HG03378 (cell line): ENCODE measurements around the gene TNFAIP3.
"Not testable (repeated sequence)": the region's sequence is repeated elsewhere in the genome, so short reads cannot be mapped to it uniquely, and the experiment has no call there.

Source experiments
- ATAC-seq: cut with Tn5 transposase; IDR thresholded peaks from one replicate; pipeline ENCODE4 v1.9.1; 2021; ENCODE audit warnings: mild to moderate bottlenecking, moderate library complexity; ENCODE audit not compliant: unreplicated experiment

Gene TNFAIP3

DNA sequence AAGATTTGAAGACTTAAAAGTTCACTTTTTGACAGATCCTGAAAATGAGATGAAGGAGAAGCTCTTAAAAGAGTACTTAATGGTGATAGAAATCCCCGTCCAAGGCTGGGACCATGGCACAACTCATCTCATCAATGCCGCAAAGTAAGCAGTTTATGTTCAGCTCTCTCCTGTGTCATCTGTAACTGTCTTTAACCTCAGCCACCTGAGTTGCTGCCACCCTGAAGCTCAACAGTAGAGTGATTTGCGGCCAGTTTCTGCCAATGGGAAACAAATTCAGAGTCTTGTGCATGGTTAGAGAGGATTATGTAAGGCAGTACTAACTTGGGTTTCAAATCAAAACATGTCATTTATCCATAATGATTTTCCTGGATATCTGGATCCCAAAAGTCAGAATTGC lies 10.1 kb downstream of the TNFAIP3 start:
- no peak for ATAC-seq

GRCh38 chr6:137877606-137878005 lies 10.5 kb downstream of the TNFAIP3 start:
- ATAC-seq = no peak

DNA sequence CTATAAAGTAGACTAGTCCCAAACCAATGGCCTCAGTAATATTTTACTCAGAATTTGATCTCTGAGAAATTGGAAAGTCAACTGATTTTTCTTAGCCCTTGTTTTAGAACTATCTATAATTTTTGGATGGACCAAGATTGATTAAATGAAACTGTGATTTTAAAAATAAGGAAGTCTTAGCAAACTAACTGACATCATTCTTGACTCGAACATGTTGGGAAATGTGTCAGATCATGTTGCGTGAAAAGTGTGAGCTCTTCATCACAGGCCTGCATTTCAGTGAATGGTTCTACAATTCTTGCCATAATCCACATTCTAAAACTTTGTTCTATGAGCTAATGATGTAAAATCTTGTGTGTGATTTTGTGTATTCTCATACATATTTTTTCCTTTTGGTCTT lies 11.0 kb downstream of the TNFAIP3 start:
- no peak for ATAC-seq

DNA sequence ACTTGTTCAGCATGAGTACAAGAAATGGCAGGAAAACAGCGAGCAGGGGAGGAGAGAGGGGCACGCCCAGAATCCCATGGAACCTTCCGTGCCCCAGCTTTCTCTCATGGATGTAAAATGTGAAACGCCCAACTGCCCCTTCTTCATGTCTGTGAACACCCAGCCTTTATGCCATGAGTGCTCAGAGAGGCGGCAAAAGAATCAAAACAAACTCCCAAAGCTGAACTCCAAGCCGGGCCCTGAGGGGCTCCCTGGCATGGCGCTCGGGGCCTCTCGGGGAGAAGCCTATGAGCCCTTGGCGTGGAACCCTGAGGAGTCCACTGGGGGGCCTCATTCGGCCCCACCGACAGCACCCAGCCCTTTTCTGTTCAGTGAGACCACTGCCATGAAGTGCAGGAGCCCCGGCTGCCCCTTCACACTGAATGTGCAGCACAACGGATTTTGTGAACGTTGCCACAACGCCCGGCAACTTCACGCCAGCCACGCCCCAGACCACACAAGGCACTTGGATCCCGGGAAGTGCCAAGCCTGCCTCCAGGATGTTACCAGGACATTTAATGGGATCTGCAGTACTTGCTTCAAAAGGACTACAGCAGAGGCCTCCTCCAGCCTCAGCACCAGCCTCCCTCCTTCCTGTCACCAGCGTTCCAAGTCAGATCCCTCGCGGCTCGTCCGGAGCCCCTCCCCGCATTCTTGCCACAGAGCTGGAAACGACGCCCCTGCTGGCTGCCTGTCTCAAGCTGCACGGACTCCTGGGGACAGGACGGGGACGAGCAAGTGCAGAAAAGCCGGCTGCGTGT lies 11.6 kb downstream of the TNFAIP3 start:
- no peak for ATAC-seq

DNA sequence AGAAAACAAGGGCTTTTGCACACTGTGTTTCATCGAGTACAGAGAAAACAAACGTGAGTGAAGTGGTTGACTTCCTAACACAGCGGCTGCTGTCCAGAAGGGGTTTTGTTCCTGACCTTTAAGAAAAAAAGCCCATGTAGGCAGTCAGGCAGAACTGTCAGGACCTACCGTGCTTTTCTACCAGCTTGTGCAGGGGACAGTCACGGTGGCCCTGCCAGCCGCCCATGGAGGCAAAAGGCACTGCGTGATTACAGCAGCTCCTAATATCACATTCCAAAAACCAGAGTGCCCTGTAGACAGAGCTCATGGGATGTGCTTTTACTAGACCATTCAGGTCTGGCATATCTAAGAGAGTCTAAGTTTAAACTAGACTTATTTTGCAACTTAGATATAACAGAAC lies 12.2 kb downstream of the TNFAIP3 start:
- no peak for ATAC-seq

DNA sequence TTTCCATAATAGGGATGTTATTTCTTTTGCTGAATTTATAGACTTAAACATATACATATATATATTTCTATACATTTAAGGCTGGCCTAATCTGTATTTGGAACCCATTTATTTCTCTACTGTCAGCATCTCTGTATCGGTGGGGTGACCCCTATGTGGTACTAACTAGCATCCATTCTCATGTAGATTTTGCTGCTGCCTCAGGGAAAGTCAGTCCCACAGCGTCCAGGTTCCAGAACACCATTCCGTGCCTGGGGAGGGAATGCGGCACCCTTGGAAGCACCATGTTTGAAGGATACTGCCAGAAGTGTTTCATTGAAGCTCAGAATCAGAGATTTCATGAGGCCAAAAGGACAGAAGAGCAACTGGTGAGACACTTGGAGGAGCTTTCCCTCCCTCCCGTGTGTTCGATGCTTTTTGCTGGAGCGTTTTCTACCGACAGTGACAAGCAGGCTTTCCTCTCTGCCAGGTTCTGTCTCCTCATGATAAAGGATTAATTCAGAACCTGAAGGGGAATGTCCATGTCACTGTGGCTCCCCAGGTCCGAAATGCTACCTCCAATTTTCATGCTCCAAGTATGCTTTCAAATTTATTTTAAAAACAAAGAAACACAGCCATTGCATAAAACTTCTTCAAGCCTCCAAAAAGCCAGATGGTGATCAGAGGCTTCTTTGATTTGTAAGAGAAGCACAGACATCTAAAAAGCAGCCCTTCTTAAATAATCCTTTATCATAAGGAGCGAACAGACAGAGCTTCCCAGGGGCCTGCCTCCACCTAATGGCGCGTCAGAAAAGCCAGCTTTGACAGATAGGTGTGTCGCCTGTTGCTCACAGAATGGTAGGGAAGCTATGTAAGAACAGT lies 13.1 kb downstream of the TNFAIP3 start:
- ATAC-seq = no peak

GRCh38 chr6:137880746-137881521 lies 13.9 kb downstream of the TNFAIP3 start:
- no peak for ATAC-seq

GRCh38 chr6:137881522-137881886 lies 14.4 kb downstream of the TNFAIP3 start:
- ATAC-seq = no peak

DNA sequence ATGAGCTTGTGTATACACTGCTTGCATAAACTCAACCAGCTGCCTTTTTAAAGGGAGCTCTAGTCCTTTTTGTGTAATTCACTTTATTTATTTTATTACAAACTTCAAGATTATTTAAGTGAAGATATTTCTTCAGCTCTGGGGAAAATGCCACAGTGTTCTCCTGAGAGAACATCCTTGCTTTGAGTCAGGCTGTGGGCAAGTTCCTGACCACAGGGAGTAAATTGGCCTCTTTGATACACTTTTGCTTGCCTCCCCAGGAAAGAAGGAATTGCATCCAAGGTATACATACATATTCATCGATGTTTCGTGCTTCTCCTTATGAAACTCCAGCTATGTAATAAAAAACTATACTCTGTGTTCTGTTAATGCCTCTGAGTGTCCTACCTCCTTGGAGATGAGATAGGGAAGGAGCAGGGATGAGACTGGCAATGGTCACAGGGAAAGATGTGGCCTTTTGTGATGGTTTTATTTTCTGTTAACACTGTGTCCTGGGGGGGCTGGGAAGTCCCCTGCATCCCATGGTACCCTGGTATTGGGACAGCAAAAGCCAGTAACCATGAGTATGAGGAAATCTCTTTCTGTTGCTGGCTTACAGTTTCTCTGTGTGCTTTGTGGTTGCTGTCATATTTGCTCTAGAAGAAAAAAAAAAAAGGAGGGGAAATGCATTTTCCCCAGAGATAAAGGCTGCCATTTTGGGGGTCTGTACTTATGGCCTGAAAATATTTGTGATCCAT lies 15.3 kb downstream of the TNFAIP3 start:
- ATAC-seq = no peak

DNA sequence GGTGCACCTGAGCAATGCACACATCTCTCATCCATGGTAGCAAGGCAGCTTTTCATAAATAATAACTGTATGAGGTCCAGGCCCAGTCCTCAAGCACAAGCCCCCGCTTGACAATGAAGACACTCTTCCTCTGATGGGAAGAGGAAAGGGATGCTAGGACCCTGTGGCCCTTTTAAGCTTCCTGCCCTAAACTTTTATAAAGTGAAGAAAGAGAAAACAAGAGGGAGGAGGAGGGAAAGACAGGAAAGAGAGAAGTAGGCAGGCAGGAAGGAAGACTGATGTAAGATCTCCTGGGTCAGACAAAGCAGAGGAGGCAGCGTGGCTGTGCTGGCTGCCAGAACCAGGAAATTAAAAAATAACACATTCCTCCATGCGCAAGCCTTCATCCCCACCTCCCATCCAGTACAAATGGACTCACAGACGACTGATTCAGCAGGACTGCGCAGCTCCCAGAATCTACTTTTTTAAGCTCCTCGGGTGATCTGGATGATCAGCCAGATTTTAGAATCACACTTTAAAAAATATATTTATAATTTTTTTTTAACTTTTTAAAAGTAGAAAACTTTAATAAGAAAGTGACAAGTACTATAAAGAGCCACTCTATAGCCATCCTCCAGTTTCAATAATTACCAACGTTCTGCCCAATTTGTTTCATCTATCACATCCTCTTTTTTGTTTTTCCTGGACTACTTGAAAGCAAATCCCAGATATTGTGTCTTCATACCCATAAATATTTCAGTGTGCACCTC lies 16.5 kb downstream of the TNFAIP3 start:
- no peak for ATAC-seq

- no peak for ATAC-seq
Measured at GRCh38 chr6:137884149-137884909, 17.3 kb downstream of the TNFAIP3 start.

DNA sequence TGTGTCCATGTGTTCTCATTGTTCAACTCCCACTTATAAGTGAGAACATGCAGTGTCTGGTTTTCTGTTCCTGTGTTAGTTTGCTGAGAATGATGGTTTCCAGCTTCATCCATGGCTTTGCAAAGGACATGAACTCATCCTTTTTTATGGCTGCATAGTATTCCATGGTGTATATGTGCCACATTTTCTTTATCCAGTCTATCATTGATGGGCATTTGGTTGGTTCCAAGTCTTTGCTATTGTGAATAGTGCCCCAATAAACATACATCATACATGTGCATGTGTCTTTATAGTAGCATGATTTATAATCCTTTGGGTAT lies 17.8 kb downstream of the TNFAIP3 start:
- not testable (repeated sequence) for ATAC-seq

DNA sequence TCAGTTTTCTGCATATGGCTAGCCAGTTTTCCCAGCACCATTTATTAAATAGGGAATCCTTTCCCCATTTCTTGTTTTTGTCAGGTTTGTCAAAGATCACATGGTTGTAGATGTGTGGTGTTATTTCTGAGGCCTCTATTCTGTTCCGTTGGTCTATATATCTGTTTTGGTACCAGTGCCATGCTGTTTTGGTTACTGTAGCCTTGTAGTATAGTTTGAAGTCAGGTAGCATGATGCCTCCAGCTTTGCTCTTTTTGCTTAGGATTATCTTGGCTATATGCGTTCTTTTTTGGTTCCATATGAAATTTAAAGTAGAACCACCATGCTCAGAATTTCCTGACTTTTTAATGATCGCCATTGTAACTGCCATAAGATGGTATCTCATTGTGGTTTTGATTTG lies 19.2 kb downstream of the TNFAIP3 start:
- not testable (repeated sequence) for ATAC-seq

DNA sequence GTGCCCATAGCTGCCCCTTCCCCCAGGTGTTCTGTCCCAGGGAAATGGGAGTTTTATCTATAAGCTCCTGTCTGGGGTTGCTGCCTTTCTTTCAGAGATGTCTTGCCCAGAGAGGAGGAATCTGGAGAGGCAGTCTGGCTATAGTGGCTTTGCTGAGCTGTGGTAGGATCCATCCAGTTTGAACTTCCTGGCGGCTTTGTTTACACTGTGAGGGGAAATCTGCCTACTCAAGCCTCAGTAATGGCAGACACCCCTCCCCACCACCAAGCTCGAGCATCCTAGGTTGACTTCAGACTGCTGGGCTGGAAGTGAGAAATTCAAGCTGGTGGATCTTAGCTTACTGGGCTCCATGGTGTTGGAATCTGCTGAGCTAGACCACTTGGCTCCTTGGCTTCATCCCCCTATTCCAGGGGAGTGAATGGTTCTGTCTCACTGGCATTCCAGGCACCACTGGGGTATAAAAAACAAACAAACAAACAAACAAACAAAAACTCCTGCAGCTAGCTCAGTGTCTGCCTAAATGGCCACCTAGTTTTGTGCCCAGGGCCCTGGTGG lies 24.0 kb downstream of the TNFAIP3 start:
- ATAC-seq = no peak

DNA sequence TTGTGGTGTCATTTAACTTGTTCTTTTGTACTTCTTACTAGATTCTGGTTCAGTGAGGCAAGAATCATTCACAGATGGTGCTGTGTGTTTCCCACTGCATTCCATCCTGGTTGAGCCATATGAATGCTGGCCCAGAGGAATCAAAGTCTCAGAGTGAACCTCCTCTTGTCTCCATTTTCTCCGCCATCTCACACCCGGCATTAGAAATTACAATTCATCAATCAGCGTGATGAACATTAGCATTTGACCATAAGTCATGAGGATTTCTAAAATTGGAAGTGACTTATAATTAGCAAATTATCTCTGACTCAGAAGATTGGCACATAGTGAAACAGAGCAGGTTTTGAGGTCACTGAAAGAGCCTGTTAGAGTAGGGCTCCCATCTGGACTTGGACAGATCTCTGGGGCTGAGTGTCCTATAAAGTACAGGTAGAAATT lies 25.2 kb downstream of the TNFAIP3 start:
- ATAC-seq = no peak

DNA sequence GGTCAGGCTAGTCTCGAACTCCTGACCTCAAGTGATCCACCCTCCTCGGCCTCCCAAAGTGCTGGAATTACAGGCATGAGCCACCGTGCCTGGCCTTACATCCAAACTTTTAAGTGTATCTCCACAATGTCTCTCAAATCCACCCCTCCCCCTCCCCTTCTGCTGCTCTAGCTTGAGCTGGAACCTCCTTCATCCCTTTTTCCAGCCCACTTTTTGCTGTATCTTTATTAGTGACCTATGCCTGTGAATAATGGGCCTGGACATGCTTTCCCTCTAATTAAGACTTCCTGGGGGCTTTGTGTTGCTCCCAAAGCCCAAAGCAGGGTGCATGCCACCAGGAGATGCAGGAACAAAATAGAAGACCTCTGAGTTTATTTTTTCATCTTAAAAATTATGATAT lies 26.1 kb downstream of the TNFAIP3 start:
- no peak for ATAC-seq

DNA sequence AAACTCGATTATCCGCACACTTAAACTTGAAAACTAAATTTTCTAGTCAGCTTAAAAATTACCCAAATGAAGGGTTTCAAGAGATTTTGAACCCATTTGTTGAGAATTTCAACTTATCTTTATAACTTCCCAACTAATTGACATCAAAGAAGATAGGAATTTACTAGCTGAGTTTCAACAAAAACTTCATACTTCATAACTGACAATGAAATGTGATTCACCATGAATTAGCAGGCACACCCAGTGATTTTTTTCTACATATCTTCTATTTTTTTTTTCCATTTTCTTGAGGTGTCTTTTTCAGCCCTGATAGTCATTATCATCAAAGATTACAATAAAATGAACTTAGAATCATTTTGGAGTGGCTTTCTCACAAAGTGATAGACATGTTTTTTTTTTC lies 26.7 kb downstream of the TNFAIP3 start:
- no peak for ATAC-seq

GRCh38 chr6:137894378-137894777 lies 27.3 kb downstream of the TNFAIP3 start:
- ATAC-seq = not testable (repeated sequence)

- ATAC-seq = no peak
Measured at GRCh38 chr6:137894779-137895385, 27.8 kb downstream of the TNFAIP3 start.
